NCI-H345 (cell line): ENCODE results near the gene CS.
"Not testable (repeated sequence)": the region's sequence is repeated elsewhere in the genome, so short reads cannot be mapped to it uniquely, and the experiment has no call there.

Source experiments
- DNase-seq: peaks from one replicate; lab custom pipeline; 2025; lab: John Stamatoyannopoulos, UW

Gene CS

GRCh38 chr12:56299853-56300643 is at the start of gene CS:
Gene CS, minus strand, starts transcription at chr12:56300330. Its CDS starts 129 bp downstream, at chr12:56300201.
- peak; percentile 99 for DNase-seq

- DNase-seq, result no peak
Observed at GRCh38 chr12:56348776-56349175, 48.6 kb upstream of the CS start.

GRCh38 chr12:56347255-56347654 is 47.1 kb upstream of the CS start:
- not testable (repeated sequence) for DNase-seq

- DNase-seq, result no peak
Observed at GRCh38 chr12:56346675-56347074, 46.5 kb upstream of the CS start.

- not testable (repeated sequence) for DNase-seq
Observed at GRCh38 chr12:56342290-56342689, 42.2 kb upstream of the CS start.

GRCh38 chr12:56341616-56342015 is 41.5 kb upstream of the CS start:
- no peak for DNase-seq

- DNase-seq, result no peak
Observed at GRCh38 chr12:56339158-56339422, 39.0 kb upstream of the CS start.

GRCh38 chr12:56338308-56339157 is 38.4 kb upstream of the CS start, which contains the start of gene IL23A:
Gene IL23A, plus strand, starts transcription at chr12:56338884. Its CDS starts 161 bp downstream, at chr12:56339045.
- DNase-seq, result peak; percentile 68

GRCh38 chr12:56337753-56338251 is 37.7 kb upstream of the CS start:
- DNase-seq, result no peak

GRCh38 chr12:56336361-56337167 is 36.4 kb upstream of the CS start:
- DNase-seq, result no peak

GRCh38 chr12:56335527-56335926 is 35.4 kb upstream of the CS start:
- not testable (repeated sequence) for DNase-seq

GRCh38 chr12:56334490-56334793 is 34.3 kb upstream of the CS start:
- no peak for DNase-seq

- DNase-seq, result peak; percentile 97
Observed at GRCh38 chr12:56333679-56334489, 33.8 kb upstream of the CS start, which contains the start of gene PAN2. Gene PAN2, minus strand, starts transcription at chr12:56334000. Its CDS starts 906 bp downstream, at chr12:56333094.

- DNase-seq, result no peak
Observed at GRCh38 chr12:56333197-56333678, 33.1 kb upstream of the CS start.

- DNase-seq, result no peak
Observed at GRCh38 chr12:56332512-56333196, 32.5 kb upstream of the CS start.

- no peak for DNase-seq
Observed at GRCh38 chr12:56330936-56331490, 30.9 kb upstream of the CS start.

GRCh38 chr12:56326533-56326932 is 26.4 kb upstream of the CS start:
- DNase-seq, result no peak

GRCh38 chr12:56326126-56326525 is 26.0 kb upstream of the CS start:
- no peak for DNase-seq

GRCh38 chr12:56324206-56324605 is 24.1 kb upstream of the CS start:
- DNase-seq, result no peak

GRCh38 chr12:56321610-56322009 is 21.5 kb upstream of the CS start:
- not testable (repeated sequence) for DNase-seq
